Cardiac fibroblast (primary cell): ENCODE measurements around the gene ARIH1.

ENCODE experiments used
- DNase-seq, 2 donors: peaks; one replicate each; pipeline versions ENCODE4 v3.0.0 to v3.0.0-alpha.2; 2010; ENCODE audit warnings: low read depth in 2 of 2
- H3K4me3 ChIP-seq, 2 donors: replicated peaks in 1 of 2; 1 replicate in 1 of 2; 2 replicates in 1 of 2; pipeline ENCODE4 v1.5.1; 2011; ENCODE audit warnings: low read depth in 2 of 2, low read length in 2 of 2, mild to moderate bottlenecking in 2 of 2, moderate library complexity in 1 of 2
- CTCF ChIP-seq: IDR thresholded peaks from one replicate; pipeline ENCODE4 v1.5.1; 2011; ENCODE audit warnings: low read depth, mild to moderate bottlenecking, low read length, inconsistent platforms

The ARIH1 gene

GRCh38 chr15:72566973-72567372, 92.8 kb downstream of the ARIH1 start:
- TF ChIP-seq CTCF: no peak
- DNase-seq: no peak
- H3K4me3 ChIP-seq: no peak overlapping the region

GRCh38 chr15:72570059-72570458, 95.9 kb downstream of the ARIH1 start:
- no peak for DNase-seq
- H3K4me3 ChIP-seq: no peak overlapping the region
- no peak for TF ChIP-seq CTCF

GRCh38 chr15:72579814-72580213, 105.7 kb downstream of the ARIH1 start:
- no peak for DNase-seq
- no peak for TF ChIP-seq CTCF
- no peak overlapping the region for H3K4me3 ChIP-seq

- no peak overlapping the region for H3K4me3 ChIP-seq
- DNase-seq: peak in 1 of 2 donors; percentile 14
Observed at GRCh38 chr15:72584006-72584405, 109.9 kb downstream of the ARIH1 start.

GRCh38 chr15:72585025-72585424, 110.9 kb downstream of the ARIH1 start:
- no peak overlapping the region for H3K4me3 ChIP-seq
- no peak for DNase-seq
- TF ChIP-seq CTCF: no peak

More at GRCh38 chr15:72584006-72584405, 109.9 kb downstream of the ARIH1 start:
- no peak for TF ChIP-seq CTCF

GRCh38 chr15:72585476-72586058, 111.4 kb downstream of the ARIH1 start:
- no peak overlapping the region for H3K4me3 ChIP-seq
- DNase-seq: peak; percentile 34 to 50
- peak; percentile 37 for TF ChIP-seq CTCF

GRCh38 chr15:72588096-72588495, 114.0 kb downstream of the ARIH1 start:
- DNase-seq: no peak
- no peak for TF ChIP-seq CTCF
- H3K4me3 ChIP-seq: no peak overlapping the region
